K562 (cell line): ENCODE measurements around the gene WDCP. TPM values are rescaled to one million over a fixed set of nuclear protein-coding genes. Genes with fewer than 3 reads are reported as not detected.

Experiments used
- ADNP ChIP-seq: fragments of 200-800 bp; sonication (Bioruptor generic); IDR thresholded peaks from 2 replicates; pipeline ENCODE4 v1.6.1; 2016; ENCODE audit warnings: missing genetic modification characterization, missing compliant biosample characterization
- DMBX1 ChIP-seq: fragments of 250-450 bp; sonication (Bioruptor Pico); IDR thresholded peaks from 2 replicates; pipeline ENCODE4 v1.8.0; 2022; ENCODE audit warnings: inconsistent platforms, mild to moderate bottlenecking, moderate library complexity, borderline replicate concordance
- EP400 ChIP-seq: fragments of 450-650 bp; IDR thresholded peaks from 2 replicates; pipeline ENCODE4 v1.6.1; 2017; ENCODE audit warnings: antibody characterized with exemption, mild to moderate bottlenecking, moderate library complexity
- EZH2 ChIP-seq: IDR thresholded peaks from 2 replicates; pipeline ENCODE4 v1.6.1; 2012; ENCODE audit warnings: low read depth, mild to moderate bottlenecking, inconsistent platforms, low read length, borderline replicate concordance
- FOS ChIP-seq: IDR thresholded peaks from 3 replicates; pipeline ENCODE4 v1.6.1; 2011; ENCODE audit not compliant: insufficient read length; ENCODE audit errors: extremely low read depth
- HDAC1 ChIP-seq, 2 experiments: fragments of 450-650 bp; IDR thresholded peaks; 2 replicates each; pipeline ENCODE4 v1.6.1; 2016 to 2017; ENCODE audit warnings: inconsistent platforms in 1 of 2, mild to moderate bottlenecking in 1 of 2, moderate library complexity in 1 of 2
- HDGF ChIP-seq: fragments of 450-650 bp; IDR thresholded peaks from 2 replicates; pipeline ENCODE4 v1.6.1; 2016
- JUN ChIP-seq, 2 experiments: sonication (generic) in 1 of 2; formaldehyde crosslinking in 1 of 2; IDR thresholded peaks; 2 replicates each; pipeline versions ENCODE4 v1.6.1 to v1.8.0; 2012 to 2022; ENCODE audit warnings: borderline replicate concordance in 2 of 2, mild to moderate bottlenecking in 2 of 2, improper control_type of control experiment in 1 of 2, low read depth in 1 of 2, low read length in 1 of 2, missing genetic modification reagents in 1 of 2
- KLF6 ChIP-seq: fragments of 250-450 bp; sonication (Bioruptor Pico); IDR thresholded peaks from 2 replicates; pipeline ENCODE4 v1.4.0; 2020; ENCODE audit warnings: mild to moderate bottlenecking, moderate library complexity, borderline replicate concordance
- NFRKB ChIP-seq: fragments of 450-650 bp; IDR thresholded peaks from 2 replicates; pipeline ENCODE4 v1.6.1; 2016; ENCODE audit warnings: low read depth
- NR1H2 ChIP-seq: sonication (generic); formaldehyde crosslinking; IDR thresholded peaks from 2 replicates; pipeline ENCODE4 v1.4.0; 2020; ENCODE audit warnings: mild to moderate bottlenecking, missing genetic modification reagents
- PML ChIP-seq: IDR thresholded peaks from 2 replicates; pipeline ENCODE4 v1.6.1; 2012; ENCODE audit warnings: low read length, inconsistent platforms
- RCOR1 ChIP-seq, 2 experiments: IDR thresholded peaks; 2 replicates each; pipeline ENCODE4 v1.6.1; 2012; ENCODE audit warnings: low read depth in 2 of 2, low read length in 2 of 2, borderline replicate concordance in 1 of 2, improper control_type of control experiment in 1 of 2
- TARDBP ChIP-seq: fragments of 450-650 bp; IDR thresholded peaks from 2 replicates; pipeline ENCODE4 v1.6.1; 2016
- TFAM ChIP-seq: fragments of 250-450 bp; sonication (Bioruptor Pico); conservative IDR thresholded peaks from 2 replicates; pipeline ENCODE4 v1.5.0; 2021; ENCODE audit warnings: mild to moderate bottlenecking, moderate library complexity
- ZHX1 ChIP-seq: fragments of 150-350 bp; conservative IDR thresholded peaks from 2 replicates; pipeline ENCODE4 v1.6.1; 2014; ENCODE audit warnings: low read length
- ZNF121 ChIP-seq: sonication (generic); formaldehyde crosslinking; conservative IDR thresholded peaks from 2 replicates; pipeline ENCODE4 v1.8.0; 2022; ENCODE audit warnings: missing genetic modification reagents
- ZNF217 ChIP-seq: sonication (generic); formaldehyde crosslinking; IDR thresholded peaks from 2 replicates; pipeline ENCODE4 v1.8.0; 2022; ENCODE audit warnings: mild to moderate bottlenecking, missing genetic modification reagents
- ZNF77 ChIP-seq: fragments of 250-450 bp; sonication (Bioruptor Pico); IDR thresholded peaks from 2 replicates; pipeline ENCODE4 v1.5.0; 2020
- polyA plus RNA-seq, 8 experiments: library from polyadenylated mRNA; depleted of rRNA in 4 of 8; stranded (reverse) in 5 of 8; unstranded in 3 of 8; fragments of >200 nt; fragmentation: Nextera tagmentation in 2 of 8; fragmentation: Illumina TruSeq in 1 of 8; extraction: Ambion mirVana in 2 of 8; extraction: Trizol in 1 of 8; gene quantifications; 2 replicates each; pipeline versions ENCODE4 v1.2.1 to v1.2.3, GENCODE V29; 2011 to 2014; ENCODE audit warnings: inconsistent platforms in 1 of 8, missing spikeins in 1 of 8
- total RNA-seq, 7 experiments: library from RNA; depleted of rRNA in 6 of 7; stranded (reverse); fragments of >200 nt in 6 of 7; fragmentation: Illumina TruSeq in 2 of 7; extraction: Trizol in 2 of 7; gene quantifications; 2 replicates each; pipeline versions ENCODE4 v1.2.1 to v1.2.3, GENCODE V29; 2011 to 2021; ENCODE audit warnings: low replicate concordance in 1 of 7
- TF ChIP-seq, protein P1 (sequence below): fragments of 250-450 bp; sonication (Bioruptor Pico); IDR thresholded peaks from 2 replicates; pipeline ENCODE4 v1.4.0; 2020; ENCODE audit warnings: borderline replicate concordance
- TF ChIP-seq, protein P2 (sequence below): fragments of 450-650 bp; formaldehyde crosslinking; IDR thresholded peaks from 2 replicates; pipeline ENCODE4 v1.4.0; 2020; ENCODE audit warnings: mild to moderate bottlenecking
- TF ChIP-seq, protein P3 (sequence below): sonication (generic); formaldehyde crosslinking; IDR thresholded peaks from 2 replicates; pipeline ENCODE4 v1.8.0; 2023; ENCODE audit warnings: mild to moderate bottlenecking, missing genetic modification reagents

The WDCP gene
- total and polyA plus RNA-seq, 9 of the 15 experiments (the other 6 are each of a cell fraction or from before 2014, with no cell fraction given) = 10.1 to 41.4 (median 21.8) TPM

- TF ChIP-seq HDAC1 (IDR thresholded peaks at IDR 0.05) = peak in 1 of 2 experiments; percentile 88; a peak in 2 of 4 replicates
- peak; percentile 98 for TF ChIP-seq PML
- TF ChIP-seq HDGF = peak; percentile 79; the same call in 1 of the 2 replicates
- TF ChIP-seq KLF6 (CRISPR knock-in tag) = no peak
- TF ChIP-seq DMBX1 (CRISPR knock-in tag) = peak; percentile 65
- peak; percentile 51; the same call in 1 of the 2 replicates for TF ChIP-seq ADNP (tag)
- TF ChIP-seq TARDBP = peak; percentile 86; the same call in 1 of the 2 replicates
- no peak for TF ChIP-seq ZNF77 (CRISPR knock-in tag)
- no peak; the same call in 1 of the 2 replicates for TF ChIP-seq EZH2
- TF ChIP-seq, protein P1, sequence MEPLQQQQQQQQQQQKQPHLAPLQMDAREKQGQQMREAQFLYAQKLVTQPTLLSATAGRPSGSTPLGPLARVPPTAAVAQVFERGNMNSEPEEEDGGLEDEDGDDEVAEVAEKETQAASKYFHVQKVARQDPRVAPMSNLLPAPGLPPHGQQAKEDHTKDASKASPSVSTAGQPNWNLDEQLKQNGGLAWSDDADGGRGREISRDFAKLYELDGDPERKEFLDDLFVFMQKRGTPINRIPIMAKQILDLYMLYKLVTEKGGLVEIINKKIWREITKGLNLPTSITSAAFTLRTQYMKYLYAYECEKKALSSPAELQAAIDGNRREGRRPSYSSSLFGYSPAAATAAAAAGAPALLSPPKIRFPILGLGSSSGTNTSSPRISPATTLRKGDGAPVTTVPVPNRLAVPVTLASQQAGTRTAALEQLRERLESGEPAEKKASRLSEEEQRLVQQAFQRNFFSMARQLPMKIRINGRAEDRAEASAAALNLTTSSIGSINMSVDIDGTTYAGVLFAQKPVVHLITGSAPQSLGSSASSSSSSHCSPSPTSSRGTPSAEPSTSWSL (CRISPR knock-in tag) = no peak
- TF ChIP-seq JUN (IDR thresholded peaks at IDR 0.05; ENCODE audit: borderline replicate concordance, low read depth, low read length) = peak; percentile 54; the same call in 1 of the 2 replicates
- TF ChIP-seq JUN (CRISPR knock-in tag; IDR thresholded peaks at IDR 0.05; ENCODE audit: borderline replicate concordance) = no peak
- TF ChIP-seq RCOR1 (IDR thresholded peaks at IDR 0.05; ENCODE audit: borderline replicate concordance in 1 of 2, low read depth in 2 of 2, low read length in 2 of 2) = peak in 1 of 2 experiments; percentile 93; a peak in 3 of 4 replicates
- TF ChIP-seq, protein P2, sequence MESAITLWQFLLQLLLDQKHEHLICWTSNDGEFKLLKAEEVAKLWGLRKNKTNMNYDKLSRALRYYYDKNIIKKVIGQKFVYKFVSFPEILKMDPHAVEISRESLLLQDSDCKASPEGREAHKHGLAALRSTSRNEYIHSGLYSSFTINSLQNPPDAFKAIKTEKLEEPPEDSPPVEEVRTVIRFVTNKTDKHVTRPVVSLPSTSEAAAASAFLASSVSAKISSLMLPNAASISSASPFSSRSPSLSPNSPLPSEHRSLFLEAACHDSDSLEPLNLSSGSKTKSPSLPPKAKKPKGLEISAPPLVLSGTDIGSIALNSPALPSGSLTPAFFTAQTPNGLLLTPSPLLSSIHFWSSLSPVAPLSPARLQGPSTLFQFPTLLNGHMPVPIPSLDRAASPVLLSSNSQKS (CRISPR knock-in tag) = no peak
- no peak for TF ChIP-seq TFAM (CRISPR knock-in tag)
- no peak for TF ChIP-seq ZHX1
- TF ChIP-seq ZNF217 = no peak
- no peak for TF ChIP-seq NR1H2 (CRISPR knock-in tag)
- TF ChIP-seq ZNF121 (CRISPR knock-in tag) = no peak
- peak; percentile 66 for TF ChIP-seq NFRKB
- TF ChIP-seq FOS = no peak
- peak; percentile 77 for TF ChIP-seq EP400
- TF ChIP-seq, protein P3, sequence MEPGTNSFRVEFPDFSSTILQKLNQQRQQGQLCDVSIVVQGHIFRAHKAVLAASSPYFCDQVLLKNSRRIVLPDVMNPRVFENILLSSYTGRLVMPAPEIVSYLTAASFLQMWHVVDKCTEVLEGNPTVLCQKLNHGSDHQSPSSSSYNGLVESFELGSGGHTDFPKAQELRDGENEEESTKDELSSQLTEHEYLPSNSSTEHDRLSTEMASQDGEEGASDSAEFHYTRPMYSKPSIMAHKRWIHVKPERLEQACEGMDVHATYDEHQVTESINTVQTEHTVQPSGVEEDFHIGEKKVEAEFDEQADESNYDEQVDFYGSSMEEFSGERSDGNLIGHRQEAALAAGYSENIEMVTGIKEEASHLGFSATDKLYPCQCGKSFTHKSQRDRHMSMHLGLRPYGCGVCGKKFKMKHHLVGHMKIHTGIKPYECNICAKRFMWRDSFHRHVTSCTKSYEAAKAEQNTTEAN (CRISPR knock-in tag) = no peak
These were observed 35.7 kb downstream of the WDCP start (continued) for GRCh38 chr2:24011250-24012104.
